Left colon (tissue), 2 donors: ENCODE data around the gene PCSK2. TPM values are rescaled to one million over a fixed set of nuclear protein-coding genes. Genes with fewer than 3 reads are reported as not detected.

ENCODE experiments used
- ATAC-seq: fragments of 200-7000 bp; cut with Tn5 transposase; one replicate; pipeline ENCODE4 v1.9.1; 2020; ENCODE audit warnings: mild to moderate bottlenecking, moderate library complexity
- DNase-seq, 2 donors: peaks; one replicate each; pipeline ENCODE4 v3.0.0-alpha.2; 2020
- intact Hi-C, 2 donors: fragments of 100-400 bp; cut with DNase I in 1 of 2; cut with micrococcal nuclease in 1 of 2; formaldehyde crosslinking; loops; one replicate each; pipeline versions ENCODE4 v1.11.2 to v1.14.0; 2022; cut with DNase I, micrococcal nuclease
- total RNA-seq, 2 donors: library from RNA; stranded (reverse); fragmentation: NEBNext Ultra II Directional; extraction: Animal tissue kit (Norgen Biotek cat#: 25700); gene quantifications; one replicate each; pipeline ENCODE4 v1.2.1, GENCODE V29; 2021
- donor health status: DM: no; HTN: no; CAD: no.
- donor health status: DM: yes; HTN: yes; CAD: no.

The PCSK2 gene
- total RNA-seq, 2 donors from 2014 or later = 1.3 to 1.8 TPM

- DNase-seq = no peak
- intact Hi-C loops = loop anchor here (5.0 to 10.0 kb wide), 3 partner anchors 388 to 770 kb away; no protein-coding TSS in a partner anchor
- no peak for ATAC-seq
Measured at GRCh38 chr20:17507032-17507431, 280.2 kb downstream of the PCSK2 start.

- no peak for DNase-seq
- intact Hi-C loops = loop anchor here (5.0 to 10.0 kb wide), 3 partner anchors 387 to 770 kb away; no protein-coding TSS in a partner anchor
- ATAC-seq = no peak
Measured at GRCh38 chr20:17507531-17507930, 280.7 kb downstream of the PCSK2 start.

- DNase-seq (no peak), ATAC-seq (no peak)
- intact Hi-C loops = loop anchor here (5.0 to 10.0 kb wide), 3 partner anchors 386 to 769 kb away; no protein-coding TSS in a partner anchor
Measured at GRCh38 chr20:17508756-17509155, 281.9 kb downstream of the PCSK2 start.

GRCh38 chr20:17510548-17510947 is 283.7 kb downstream of the PCSK2 start:
- DNase-seq (no peak), ATAC-seq (no peak)
- intact Hi-C loops = no loop called here

- no peak for DNase-seq
- ATAC-seq = no peak
- intact Hi-C loops = no loop called here
Measured at GRCh38 chr20:17511401-17511800, 284.6 kb downstream of the PCSK2 start.

- intact Hi-C loops = no loop called here
- ATAC-seq (no peak), DNase-seq (no peak)
Measured at GRCh38 chr20:17513939-17514338, 287.1 kb downstream of the PCSK2 start.

- intact Hi-C loops = no loop called here
Measured at GRCh38 chr20:17515053-17515452, 288.2 kb downstream of the PCSK2 start.

GRCh38 chr20:17518339-17519052 is 291.7 kb downstream of the PCSK2 start:
- intact Hi-C loops = no loop called here
- DNase-seq (no peak), ATAC-seq (no peak)

More at GRCh38 chr20:17515053-17515452, 288.2 kb downstream of the PCSK2 start:
- DNase-seq = no peak
- no peak for ATAC-seq

GRCh38 chr20:17519606-17520285 is 292.9 kb downstream of the PCSK2 start:
- ATAC-seq (no peak), DNase-seq (no peak)
- intact Hi-C loops = no loop called here

GRCh38 chr20:17520583-17520982 is 293.7 kb downstream of the PCSK2 start:
- DNase-seq (no peak), ATAC-seq (no peak)
- intact Hi-C loops = no loop called here

GRCh38 chr20:17522528-17522927 is 295.7 kb downstream of the PCSK2 start:
- intact Hi-C loops = no loop called here
- ATAC-seq = no peak
- DNase-seq = no peak

- intact Hi-C loops = no loop called here
- no peak for ATAC-seq
- DNase-seq = no peak
Measured at GRCh38 chr20:17523326-17523725, 296.5 kb downstream of the PCSK2 start.

GRCh38 chr20:17524560-17524959 is 297.7 kb downstream of the PCSK2 start:
- intact Hi-C loops = no loop called here
- ATAC-seq = no peak
- no peak for DNase-seq

- intact Hi-C loops = no loop called here
- no peak for DNase-seq
- ATAC-seq = no peak
Measured at GRCh38 chr20:17525132-17525531, 298.3 kb downstream of the PCSK2 start.

GRCh38 chr20:17525650-17526049 is 298.8 kb downstream of the PCSK2 start:
- ATAC-seq (peak; percentile 84), DNase-seq (no peak)
- intact Hi-C loops = no loop called here

GRCh38 chr20:17529586-17529985 is 302.7 kb downstream of the PCSK2 start:
- no peak for DNase-seq
- intact Hi-C loops = no loop called here
- ATAC-seq = no peak

- intact Hi-C loops = loop anchor here in 1 of 2 donors (10.0 kb wide), 1 partner anchor 85 kb away; no protein-coding TSS in a partner anchor
- DNase-seq = no peak
Measured at GRCh38 chr20:17530153-17530552, 303.3 kb downstream of the PCSK2 start.

GRCh38 chr20:17530716-17531664 is 304.1 kb downstream of the PCSK2 start, which contains the start of gene BFSP1:
TSS of gene BFSP1 (minus strand) at chr20:17531379. CDS start at chr20:17531329, 50 bp downstream.
- DNase-seq (peak; percentile 64 to 76), ATAC-seq (peak; percentile 79)
- intact Hi-C loops = loop anchor here in 1 of 2 donors (10.0 kb wide), 1 partner anchor 84 kb away; no protein-coding TSS in a partner anchor

More at GRCh38 chr20:17530153-17530552, 303.3 kb downstream of the PCSK2 start:
- ATAC-seq = no peak

GRCh38 chr20:17531665-17532025 is 304.8 kb downstream of the PCSK2 start:
- intact Hi-C loops = loop anchor here in 1 of 2 donors (10.0 kb wide), 1 partner anchor 83 kb away; no protein-coding TSS in a partner anchor
- no peak for ATAC-seq
- DNase-seq = no peak
